HG02588 (cell line): Measurements from ENCODE around the gene CACNG7.

Experiments used
- ATAC-seq: cut with Tn5 transposase; IDR thresholded peaks from one replicate; pipeline ENCODE4 v1.9.1; 2021; ENCODE audit warnings: mild to moderate bottlenecking, moderate library complexity; ENCODE audit not compliant: unreplicated experiment

Gene CACNG7

GRCh38 chr19:53951436-53951835 lies 42.4 kb downstream of the CACNG7 start:
- ATAC-seq: no peak

- no peak for ATAC-seq
Measured at GRCh38 chr19:53951947-53952346, 42.9 kb downstream of the CACNG7 start.

GRCh38 chr19:53953383-53953782 lies 44.3 kb downstream of the CACNG7 start:
- no peak for ATAC-seq

GRCh38 chr19:53957448-53958167 lies 48.5 kb downstream of the CACNG7 start:
- ATAC-seq: no peak

- ATAC-seq: no peak
Measured at GRCh38 chr19:53958168-53958571, 49.1 kb downstream of the CACNG7 start.

- no peak for ATAC-seq
Measured at GRCh38 chr19:53958823-53959757, 50.0 kb downstream of the CACNG7 start.

GRCh38 chr19:53960187-53960586 lies 51.1 kb downstream of the CACNG7 start:
- no peak for ATAC-seq

- no peak for ATAC-seq
Measured at GRCh38 chr19:53960886-53961285, 51.8 kb downstream of the CACNG7 start.

- ATAC-seq: no peak
Measured at GRCh38 chr19:53961523-53962356, 52.7 kb downstream of the CACNG7 start.

GRCh38 chr19:53962887-53963431 lies 53.9 kb downstream of the CACNG7 start, which contains the start of gene CACNG8:
Gene CACNG8 (plus strand): TSS chr19:53962937.
- ATAC-seq: no peak

GRCh38 chr19:53965091-53965490 lies 56.0 kb downstream of the CACNG7 start:
- no peak for ATAC-seq

- no peak for ATAC-seq
Measured at GRCh38 chr19:53966931-53967330, 57.9 kb downstream of the CACNG7 start.

GRCh38 chr19:53969366-53969765 lies 60.3 kb downstream of the CACNG7 start:
- ATAC-seq: no peak

- ATAC-seq: no peak
Measured at GRCh38 chr19:53971673-53972072, 62.6 kb downstream of the CACNG7 start.

GRCh38 chr19:53977429-53977990 lies 68.4 kb downstream of the CACNG7 start:
- ATAC-seq: no peak

- no peak for ATAC-seq
Measured at GRCh38 chr19:53977991-53978731, 69.1 kb downstream of the CACNG7 start.

GRCh38 chr19:53978975-53979801 lies 70.1 kb downstream of the CACNG7 start:
- no peak for ATAC-seq

GRCh38 chr19:53980539-53981375 lies 71.7 kb downstream of the CACNG7 start:
- ATAC-seq: no peak
